Activated CD4-positive, alpha-beta T cell treated with anti-CD3 and anti-CD28 coated beads, Interleukin-2, amount 50 U/mL, for 1 hour (primary cell): ENCODE data around the gene MPEG1.

Experiments used
- DNase-seq: peaks from one replicate; pipeline ENCODE4 v3.0.0-alpha.2; 2020

The MPEG1 gene, protein sequence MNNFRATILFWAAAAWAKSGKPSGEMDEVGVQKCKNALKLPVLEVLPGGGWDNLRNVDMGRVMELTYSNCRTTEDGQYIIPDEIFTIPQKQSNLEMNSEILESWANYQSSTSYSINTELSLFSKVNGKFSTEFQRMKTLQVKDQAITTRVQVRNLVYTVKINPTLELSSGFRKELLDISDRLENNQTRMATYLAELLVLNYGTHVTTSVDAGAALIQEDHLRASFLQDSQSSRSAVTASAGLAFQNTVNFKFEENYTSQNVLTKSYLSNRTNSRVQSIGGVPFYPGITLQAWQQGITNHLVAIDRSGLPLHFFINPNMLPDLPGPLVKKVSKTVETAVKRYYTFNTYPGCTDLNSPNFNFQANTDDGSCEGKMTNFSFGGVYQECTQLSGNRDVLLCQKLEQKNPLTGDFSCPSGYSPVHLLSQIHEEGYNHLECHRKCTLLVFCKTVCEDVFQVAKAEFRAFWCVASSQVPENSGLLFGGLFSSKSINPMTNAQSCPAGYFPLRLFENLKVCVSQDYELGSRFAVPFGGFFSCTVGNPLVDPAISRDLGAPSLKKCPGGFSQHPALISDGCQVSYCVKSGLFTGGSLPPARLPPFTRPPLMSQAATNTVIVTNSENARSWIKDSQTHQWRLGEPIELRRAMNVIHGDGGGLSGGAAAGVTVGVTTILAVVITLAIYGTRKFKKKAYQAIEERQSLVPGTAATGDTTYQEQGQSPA

GRCh38 chr11:59212744-59213631 lies at the start of gene MPEG1:
Gene MPEG1, minus strand, starts transcription at chr11:59212927. Its CDS starts 62 bp downstream, at chr11:59212865.
- DNase-seq: no peak

GRCh38 chr11:59262177-59262818 lies 49.6 kb upstream of the MPEG1 start:
- no peak for DNase-seq

DNA sequence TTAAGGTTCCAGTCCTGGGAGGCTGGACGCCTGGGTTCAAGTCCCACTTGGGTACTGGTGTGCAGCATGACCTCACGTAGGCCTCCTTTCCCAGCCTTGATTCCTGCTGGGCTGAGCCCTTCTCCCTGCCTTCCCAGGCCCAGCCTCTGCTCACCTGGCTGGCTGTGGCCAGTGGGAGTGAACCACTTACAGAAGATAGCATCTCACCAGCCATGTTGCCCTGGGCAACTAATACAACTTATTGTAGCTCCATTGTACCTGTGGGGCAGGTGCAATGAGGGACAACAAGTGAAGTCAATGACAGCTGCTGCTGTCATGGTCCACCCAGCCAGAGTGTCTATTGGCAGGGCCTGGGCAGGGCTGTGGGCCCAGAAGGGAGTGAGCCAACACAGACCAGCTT lies 48.4 kb upstream of the MPEG1 start:
- no peak for DNase-seq

DNA sequence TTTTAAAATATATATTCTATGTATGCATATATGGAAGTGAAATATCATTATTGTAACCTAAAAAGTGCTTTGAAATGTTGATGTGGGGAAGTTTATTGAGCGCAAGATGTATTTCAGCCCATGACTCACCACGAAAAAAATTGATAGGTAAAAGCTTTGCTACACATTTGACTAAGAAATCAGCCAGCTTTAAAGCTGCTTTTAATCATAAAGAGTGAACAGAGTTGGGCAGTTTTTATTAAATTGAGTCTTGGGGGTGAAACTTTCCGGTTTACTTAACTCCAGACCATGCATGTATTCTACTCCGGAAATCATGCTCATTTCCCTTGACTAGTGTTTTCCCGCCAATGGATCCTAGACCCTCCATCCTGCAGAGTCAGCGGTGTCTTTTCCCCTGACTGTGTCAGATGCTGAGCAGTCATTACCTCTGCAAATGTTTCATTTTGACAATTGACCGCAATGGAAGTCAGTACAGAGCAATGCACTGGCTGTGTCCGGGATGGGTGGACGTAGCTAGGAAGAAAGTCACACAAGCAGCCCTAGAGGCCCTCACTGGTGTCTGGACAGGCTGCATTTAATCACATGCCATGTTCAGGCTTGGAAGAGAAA lies 47.2 kb upstream of the MPEG1 start:
- DNase-seq: no peak

DNA sequence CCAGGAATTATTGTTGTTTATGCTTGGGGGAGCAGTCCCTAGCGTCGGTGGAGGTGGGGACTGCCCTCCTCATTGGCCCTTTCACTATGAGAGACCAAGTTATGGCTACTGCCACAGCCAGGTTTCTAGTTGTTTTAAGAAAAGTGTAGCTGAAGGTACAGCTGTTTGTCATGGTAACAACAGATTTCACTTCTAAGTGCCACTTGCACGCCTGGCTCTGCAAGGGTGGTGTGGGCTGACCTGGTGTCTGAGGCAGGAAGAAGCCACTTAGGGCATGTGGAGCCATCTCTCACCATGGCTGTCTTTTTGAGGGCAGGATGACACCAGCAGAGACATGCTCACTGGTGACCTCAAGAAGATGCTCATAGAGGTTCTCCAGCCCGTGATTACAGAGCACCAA lies 46.3 kb upstream of the MPEG1 start:
- DNase-seq: no peak

- DNase-seq: no peak
Observed at GRCh38 chr11:59255281-59255680, 42.6 kb upstream of the MPEG1 start.

- DNase-seq: no peak
Observed at GRCh38 chr11:59254286-59254685, 41.6 kb upstream of the MPEG1 start.

GRCh38 chr11:59253001-59253400 lies 40.3 kb upstream of the MPEG1 start:
- DNase-seq: no peak

DNA sequence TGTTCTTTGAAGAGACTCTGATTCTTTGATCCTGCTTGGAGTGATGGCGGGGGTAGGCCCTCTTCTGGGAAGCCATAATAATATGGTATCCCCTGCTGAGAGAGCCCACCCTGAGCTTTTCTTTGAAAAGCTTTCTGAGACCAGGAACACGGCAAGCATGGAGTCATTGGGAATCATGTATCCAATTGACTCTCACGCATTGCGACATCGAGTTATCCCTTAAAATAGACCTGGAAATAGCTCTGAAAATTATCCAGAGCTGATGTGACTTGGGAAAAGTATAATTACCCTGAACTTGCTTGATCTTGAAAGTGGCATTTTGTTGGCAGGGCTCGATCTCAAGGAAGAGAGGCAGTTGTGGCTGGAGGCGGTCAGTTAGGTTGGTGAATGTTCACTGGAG lies 36.8 kb upstream of the MPEG1 start:
- no peak for DNase-seq

DNA sequence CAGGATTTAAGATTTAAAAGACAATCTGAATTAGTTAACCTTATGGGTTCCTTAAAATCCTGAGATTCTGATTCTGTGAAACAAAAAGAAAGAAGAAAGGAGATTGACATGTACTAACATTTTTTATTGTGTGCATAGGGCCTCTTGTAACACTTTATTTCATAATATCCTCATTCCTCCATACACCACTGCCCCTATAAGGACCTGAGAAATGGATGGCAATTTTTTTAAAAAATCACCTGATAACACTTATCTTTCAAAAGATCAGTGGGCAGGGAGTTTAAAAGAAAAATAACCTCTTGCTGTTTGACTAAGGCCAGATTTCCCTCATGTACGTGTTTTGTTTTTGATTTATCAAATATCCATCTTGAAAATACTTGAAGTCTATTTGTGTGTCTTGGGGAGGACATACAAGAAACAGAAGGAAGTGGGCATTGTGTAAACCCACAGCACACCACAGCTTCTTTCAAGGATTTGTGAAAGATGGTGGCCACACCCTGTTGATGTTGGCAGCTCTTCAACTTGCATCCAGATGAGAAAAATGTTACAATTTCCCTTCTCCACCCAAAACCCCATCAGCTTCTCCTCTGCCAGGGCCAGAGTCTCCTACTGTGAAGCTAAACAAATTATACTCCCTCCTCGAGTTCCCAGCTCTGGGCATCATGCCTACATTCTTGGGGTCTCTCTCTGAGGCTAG lies 35.0 kb upstream of the MPEG1 start:
- DNase-seq: no peak

DNA sequence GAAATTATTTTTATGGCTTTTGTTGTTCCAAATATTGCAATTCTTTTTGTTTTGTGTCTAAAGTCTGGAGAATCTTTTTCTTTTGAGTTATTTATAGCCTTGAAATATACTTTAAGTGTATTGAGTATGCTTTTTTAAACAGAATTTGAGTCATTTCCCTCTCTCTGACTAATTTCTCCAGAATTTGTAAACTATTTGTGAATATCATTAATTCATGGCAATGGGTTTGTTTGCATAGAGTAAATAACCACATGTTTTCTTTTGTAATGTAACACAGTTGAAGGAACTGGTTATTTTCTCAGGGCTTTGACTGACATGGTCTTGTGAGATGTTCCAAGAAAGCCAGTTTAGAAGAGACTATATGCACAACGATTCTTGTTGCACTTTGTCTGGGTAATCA lies 30.9 kb upstream of the MPEG1 start:
- DNase-seq: no peak

DNA sequence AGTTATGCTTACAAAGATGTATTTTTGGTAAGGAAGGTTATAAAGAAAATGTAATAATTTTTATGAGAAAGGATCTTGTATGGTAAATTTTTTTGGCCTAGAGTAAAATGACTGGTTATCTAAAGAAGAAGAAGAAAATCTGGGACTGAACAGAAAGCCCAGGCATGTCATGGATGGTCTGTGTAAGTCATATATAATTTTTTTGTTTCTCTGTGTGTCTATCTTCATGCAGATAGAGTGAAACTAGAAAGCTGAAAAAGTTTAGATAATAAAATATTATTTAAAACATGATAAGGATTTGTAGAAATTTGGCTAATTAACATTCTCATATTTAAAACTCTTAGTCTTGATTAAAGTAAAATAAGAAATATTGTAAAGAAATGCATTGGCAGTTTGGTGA lies 27.6 kb upstream of the MPEG1 start:
- no peak for DNase-seq

- no peak for DNase-seq
Observed at GRCh38 chr11:59226396-59226795, 13.7 kb upstream of the MPEG1 start.

GRCh38 chr11:59225017-59225416 lies 12.3 kb upstream of the MPEG1 start:
- no peak for DNase-seq

GRCh38 chr11:59224351-59224928 lies 11.7 kb upstream of the MPEG1 start:
- no peak for DNase-seq

DNA sequence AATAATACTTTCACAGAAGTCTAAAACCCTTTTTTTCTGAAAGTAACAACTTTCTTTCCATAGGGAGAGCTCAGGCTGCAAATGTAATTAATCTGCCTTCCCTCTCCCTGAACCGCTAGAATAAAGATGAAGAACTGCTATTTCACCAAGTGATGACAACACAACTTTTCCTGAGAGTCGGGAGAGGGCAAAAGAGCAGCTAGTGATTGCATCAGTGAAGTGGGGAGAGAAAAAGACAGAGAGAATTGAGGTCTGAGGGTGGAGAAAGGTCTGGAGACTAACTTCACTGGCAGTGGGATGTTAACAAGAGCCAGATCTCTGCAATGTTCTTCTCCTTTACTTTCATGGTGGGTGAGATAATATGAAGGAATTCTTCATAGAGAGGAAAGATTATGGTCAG lies 10.9 kb upstream of the MPEG1 start:
- DNase-seq: no peak

DNA sequence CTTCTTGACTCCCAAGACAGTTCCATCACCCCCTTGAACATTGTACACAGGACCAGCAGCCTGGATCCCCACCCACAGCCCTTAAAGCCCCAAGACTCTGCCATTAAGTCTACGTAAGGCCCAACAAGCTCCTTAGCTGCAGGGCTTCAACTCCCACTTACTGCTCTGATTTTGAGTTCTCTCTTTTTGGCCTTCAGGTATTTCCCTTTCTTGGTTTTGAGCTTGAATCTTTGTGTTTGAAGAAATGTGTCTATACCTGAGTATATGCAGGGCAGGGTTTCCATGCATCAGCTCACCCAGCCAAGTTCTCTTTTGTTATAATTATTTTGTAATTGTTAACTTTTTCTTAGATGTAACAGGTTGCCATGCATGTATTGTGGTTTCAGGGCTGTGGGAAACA lies 10.4 kb upstream of the MPEG1 start:
- no peak for DNase-seq

DNA sequence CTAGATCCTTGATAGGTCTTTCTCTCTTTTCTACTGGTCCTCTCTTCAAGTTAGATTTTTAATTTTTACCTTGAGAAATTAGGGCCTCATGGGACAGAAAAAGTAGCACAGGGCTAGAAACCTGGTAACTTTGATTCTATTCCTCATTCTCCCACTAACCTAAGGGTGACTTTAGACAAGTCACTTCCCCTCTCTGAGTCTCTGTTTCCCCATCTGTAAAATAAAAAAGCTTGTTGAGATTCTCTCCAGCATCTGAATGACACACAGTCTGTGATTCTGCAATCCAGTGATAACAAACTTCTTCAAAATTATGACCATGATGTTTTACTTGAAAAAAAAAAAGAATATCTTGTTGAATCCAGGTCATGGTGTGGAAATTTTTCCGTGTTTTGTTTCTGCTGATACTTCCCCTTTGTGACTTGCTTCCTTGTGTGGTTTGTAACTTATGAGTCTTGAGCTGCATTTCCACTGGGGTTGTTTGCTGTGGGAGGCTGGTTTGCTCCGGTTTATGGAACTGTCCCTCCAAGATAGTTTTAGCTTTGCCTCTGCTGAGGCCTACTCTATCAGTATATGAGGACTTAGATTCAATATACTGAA lies 9.8 kb upstream of the MPEG1 start:
- no peak for DNase-seq

DNA sequence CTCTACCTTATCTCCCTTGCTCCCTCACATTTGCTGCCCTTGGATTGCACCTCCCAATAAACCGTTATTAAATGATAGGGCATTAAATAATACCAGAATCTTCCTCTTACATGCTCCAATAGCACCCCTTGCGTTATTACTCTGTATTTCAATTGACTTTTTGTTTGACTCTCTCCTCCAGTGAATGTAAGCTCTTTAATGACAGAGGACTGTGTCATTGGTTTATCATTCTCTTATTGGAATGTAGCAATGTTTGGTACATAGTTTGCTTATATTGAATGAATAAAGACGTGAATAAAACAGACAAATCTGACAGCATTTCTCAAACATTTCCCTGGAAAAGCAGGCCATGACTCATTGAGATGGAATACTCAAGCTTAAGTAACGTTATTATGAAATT lies 8.7 kb upstream of the MPEG1 start:
- DNase-seq: no peak

- no peak for DNase-seq
Observed at GRCh38 chr11:59219836-59220235, 7.1 kb upstream of the MPEG1 start.

DNA sequence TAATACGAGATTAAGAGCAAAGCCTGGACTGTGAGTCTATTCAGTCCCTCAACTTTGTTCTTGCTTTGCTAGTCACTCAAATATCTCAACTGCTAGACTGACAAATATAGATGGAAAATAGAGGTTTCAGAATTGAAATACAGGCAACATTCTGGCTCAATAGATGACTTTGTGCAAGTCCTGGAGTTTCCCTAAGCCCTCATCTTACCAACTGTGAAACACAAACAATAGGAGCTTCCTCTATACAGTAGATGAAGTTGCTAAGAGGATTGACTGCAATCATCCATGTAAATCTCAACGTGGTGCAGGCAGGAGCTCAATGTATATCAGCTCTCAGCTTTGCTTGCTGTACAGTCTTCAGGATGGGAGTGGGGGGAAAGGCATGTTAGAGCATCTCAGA lies 6.2 kb upstream of the MPEG1 start:
- DNase-seq: no peak
